OCI-LY7 (cell line): Measurements from ENCODE around the gene SUN5. TPM values are rescaled to one million over a fixed set of nuclear protein-coding genes. Genes with fewer than 3 reads are reported as not detected.

Source experiments
- BruUV-seq: library from RNA; stranded (reverse); fragments of 400-500 nt; replicated peaks from 2 replicates; lab custom pipeline; 2021; lab: Mats Ljungman, UMichigan
- CTCF ChIA-PET: fragments of 300-600 bp; sonication (Branson Sonifier 250); formaldehyde crosslinking; loops from one replicate; lab custom pipeline; 2022; ENCODE audit warnings: antibody characterized with exemption; ENCODE audit not compliant: unreplicated experiment; lab: Charles Lee
- POLR2A ChIA-PET: fragments of 300-600 bp; sonication (Branson Sonifier 250); formaldehyde crosslinking; loops from one replicate; lab custom pipeline; 2022; ENCODE audit warnings: antibody characterized with exemption; lab: Charles Lee
- DNase-seq: peaks from one replicate; pipeline ENCODE4 v3.0.0-alpha.2; 2015; ENCODE audit warnings: low spot score
- H2AFZ ChIP-seq: fragments of 200-600 bp; sonication (generic), shearing (Covaris generic); 2 replicates; pipeline ENCODE4 v1.6.1; 2014; ENCODE audit warnings: mild to moderate bottlenecking, antibody characterized with exemption, low read length, moderate library complexity
- H3K27ac ChIP-seq: fragments of 200-600 bp; sonication (generic); 2 replicates; pipeline ENCODE4 v1.5.1; 2014; ENCODE audit warnings: mixed run types, low read depth, mild to moderate bottlenecking, moderate library complexity, low read length, inconsistent platforms; ENCODE audit not compliant: poor library complexity, severe bottlenecking
- H3K36me3 ChIP-seq: fragments of 200-600 bp; sonication (generic); 2 replicates; pipeline ENCODE4 v1.6.1; 2014; ENCODE audit warnings: mild to moderate bottlenecking, antibody characterized with exemption, low read length, moderate library complexity, mixed read lengths; ENCODE audit not compliant: insufficient read depth
- H3K4me1 ChIP-seq: fragments of 200-600 bp; sonication (generic); 2 replicates; pipeline ENCODE4 v1.5.1; 2014; ENCODE audit warnings: mild to moderate bottlenecking, low read length; ENCODE audit not compliant: insufficient read depth, poor library complexity, severe bottlenecking
- H3K4me2 ChIP-seq: fragments of 200-600 bp; sonication (generic); 2 replicates; pipeline ENCODE4 v1.6.1; 2014; ENCODE audit warnings: mild to moderate bottlenecking, low read length
- H3K4me3 ChIP-seq: fragments of 200-600 bp; sonication (generic); 2 replicates; pipeline ENCODE4 v1.5.1; 2014; ENCODE audit warnings: mild to moderate bottlenecking, low read depth, low read length; ENCODE audit not compliant: poor library complexity, severe bottlenecking
- H3K79me2 ChIP-seq: fragments of 200-600 bp; sonication (generic); 2 replicates; pipeline ENCODE4 v1.6.1; 2016; ENCODE audit warnings: low read depth, mild to moderate bottlenecking, low read length, moderate library complexity, mixed read lengths; ENCODE audit not compliant: insufficient read depth
- H3K9me2 ChIP-seq: fragments of 200-600 bp; sonication (generic); 2 replicates; pipeline ENCODE4 v1.6.1; 2016; ENCODE audit warnings: mild to moderate bottlenecking, low read length, mixed read lengths; ENCODE audit not compliant: insufficient read depth
- H3K9me3 ChIP-seq: fragments of 200-600 bp; sonication (generic); 2 replicates; pipeline ENCODE4 v1.6.1; 2014; ENCODE audit warnings: mild to moderate bottlenecking, mixed run types, low read length, mixed read lengths
- H4K20me1 ChIP-seq: fragments of 200-600 bp; sonication (generic); 2 replicates; pipeline ENCODE4 v1.6.1; 2014; ENCODE audit warnings: mild to moderate bottlenecking, antibody characterized with exemption, low read length, moderate library complexity, mixed read lengths; ENCODE audit not compliant: insufficient read depth
- EZH2phosphoT487 ChIP-seq: fragments of 200-600 bp; sonication (generic); IDR thresholded peaks from 2 replicates; pipeline ENCODE4 v1.6.1; 2018; ENCODE audit warnings: low read depth, borderline replicate concordance, mild to moderate bottlenecking, mixed run types, antibody characterized with exemption, low read length, moderate library complexity, mixed read lengths
- intact Hi-C: fragments of 100-400 bp; cut with micrococcal nuclease; formaldehyde crosslinking; loops from one replicate; pipeline ENCODE4 v1.10.0; 2022; ENCODE audit not compliant: unreplicated experiment
- total RNA-seq, 2 experiments: library from RNA; depleted of rRNA in 1 of 2; stranded (reverse); fragments of >200 nt in 1 of 2; shearing (Covaris generic) in 1 of 2; gene quantifications; 2 replicates each; pipeline ENCODE4 v1.2.3, GENCODE V29; 2014 to 2022
- TF ChIP-seq, protein P1 (sequence below): fragments of 200-600 bp; sonication (generic); conservative IDR thresholded peaks from 2 replicates; pipeline ENCODE4 v1.5.1; 2014; ENCODE audit warnings: mild to moderate bottlenecking, antibody characterized with exemption, low read length, moderate library complexity, mixed read lengths

SUN5 gene
- total RNA-seq, 2 experiments from 2014 or later: not detected

DNA sequence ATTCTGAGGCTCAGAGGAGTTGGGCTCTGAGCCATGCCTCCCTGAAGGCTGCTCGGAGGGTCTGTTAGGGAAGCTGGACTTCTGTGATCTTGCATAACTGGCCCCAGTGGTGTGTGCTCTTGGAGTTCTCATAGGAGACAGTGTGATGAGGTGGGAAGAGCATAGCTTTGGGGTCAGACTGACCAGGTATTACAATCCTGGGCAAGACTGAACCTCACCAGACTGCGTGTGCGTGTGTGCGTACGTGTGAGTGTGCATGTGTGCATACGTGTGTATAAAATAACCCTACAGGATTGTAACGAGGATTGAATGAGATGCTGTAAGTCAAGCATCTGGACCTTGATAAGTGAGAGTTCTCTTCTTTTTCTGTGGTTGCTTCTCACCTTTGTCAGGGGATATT lies 13.3 kb upstream of the SUN5 start:
- H2AFZ ChIP-seq: no peak overlapping the region
- no peak overlapping the region for H3K4me2 ChIP-seq
- H3K9me2 ChIP-seq: no peaks in the 10 kb centered on the region
- no peaks in the 10 kb centered on the region for H3K79me2 ChIP-seq
- no peaks in the 10 kb centered on the region for H4K20me1 ChIP-seq
- no TSS peak for BruUV-seq
- no peaks in the 10 kb centered on the region for H3K4me1 ChIP-seq
- DNase-seq: no peak
- no peaks in the 10 kb centered on the region for H3K36me3 ChIP-seq
- CTCF ChIA-PET: no interaction called here
- no peak overlapping the region for H3K27ac ChIP-seq
- POLR2A ChIA-PET: interaction anchor here (0.6 kb wide), 1 partner anchor 877 kb away, joined by 5 read pairs; no protein-coding TSS in a partner anchor
- TF ChIP-seq EZH2phosphoT487: no peak
- TF ChIP-seq, protein P1, sequence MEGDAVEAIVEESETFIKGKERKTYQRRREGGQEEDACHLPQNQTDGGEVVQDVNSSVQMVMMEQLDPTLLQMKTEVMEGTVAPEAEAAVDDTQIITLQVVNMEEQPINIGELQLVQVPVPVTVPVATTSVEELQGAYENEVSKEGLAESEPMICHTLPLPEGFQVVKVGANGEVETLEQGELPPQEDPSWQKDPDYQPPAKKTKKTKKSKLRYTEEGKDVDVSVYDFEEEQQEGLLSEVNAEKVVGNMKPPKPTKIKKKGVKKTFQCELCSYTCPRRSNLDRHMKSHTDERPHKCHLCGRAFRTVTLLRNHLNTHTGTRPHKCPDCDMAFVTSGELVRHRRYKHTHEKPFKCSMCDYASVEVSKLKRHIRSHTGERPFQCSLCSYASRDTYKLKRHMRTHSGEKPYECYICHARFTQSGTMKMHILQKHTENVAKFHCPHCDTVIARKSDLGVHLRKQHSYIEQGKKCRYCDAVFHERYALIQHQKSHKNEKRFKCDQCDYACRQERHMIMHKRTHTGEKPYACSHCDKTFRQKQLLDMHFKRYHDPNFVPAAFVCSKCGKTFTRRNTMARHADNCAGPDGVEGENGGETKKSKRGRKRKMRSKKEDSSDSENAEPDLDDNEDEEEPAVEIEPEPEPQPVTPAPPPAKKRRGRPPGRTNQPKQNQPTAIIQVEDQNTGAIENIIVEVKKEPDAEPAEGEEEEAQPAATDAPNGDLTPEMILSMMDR: no peak
- no peaks in the 10 kb centered on the region for H3K9me3 ChIP-seq
- H3K4me3 ChIP-seq: no peak overlapping the region
- intact Hi-C loops: no loop called here

DNA sequence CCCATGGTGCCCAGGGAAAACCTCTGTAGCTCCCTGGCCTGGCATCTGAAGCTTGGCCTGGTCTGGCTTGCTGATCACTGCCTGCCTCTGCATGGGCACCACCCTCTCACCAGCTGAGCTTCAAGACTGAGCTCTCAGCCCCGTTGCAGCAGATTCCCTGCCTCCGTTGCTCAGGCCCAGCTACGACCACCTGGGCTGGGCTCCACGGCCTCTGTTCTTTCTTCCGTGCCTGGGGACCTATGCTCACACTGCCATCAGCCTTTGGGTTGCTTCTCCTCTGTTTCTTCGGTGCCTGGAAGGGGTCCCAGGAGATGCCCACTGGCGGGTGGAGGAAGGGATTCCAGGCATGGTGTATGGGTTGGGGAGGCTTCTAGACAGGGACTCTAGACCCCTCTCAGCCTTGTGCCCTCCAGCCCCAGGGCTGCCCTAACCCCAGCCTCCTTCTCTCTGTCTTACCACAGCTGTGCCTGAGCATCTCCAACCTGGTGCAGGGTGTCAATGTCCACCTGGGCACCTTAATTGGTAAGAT lies 12.4 kb upstream of the SUN5 start:
- no TSS peak for BruUV-seq
- Histone ChIP-seq H2AFZ (no peak overlapping the region), H3K9me2 (no peaks in the 10 kb centered on the region), H3K36me3 (no peaks in the 10 kb centered on the region), H3K4me2 (no peak overlapping the region), H3K27ac (no peak overlapping the region), H3K79me2 (no peaks in the 10 kb centered on the region), H4K20me1 (no peaks in the 10 kb centered on the region), H3K4me3 (no peak overlapping the region), H3K9me3 (no peaks in the 10 kb centered on the region), H3K4me1 (no peaks in the 10 kb centered on the region)
- ChIA-PET POLR2A (no interaction called here), CTCF (no interaction called here)
- no peak for DNase-seq
- TF ChIP-seq EZH2phosphoT487: no peak
- TF ChIP-seq, protein P1: no peak
- intact Hi-C loops: no loop called here

DNA sequence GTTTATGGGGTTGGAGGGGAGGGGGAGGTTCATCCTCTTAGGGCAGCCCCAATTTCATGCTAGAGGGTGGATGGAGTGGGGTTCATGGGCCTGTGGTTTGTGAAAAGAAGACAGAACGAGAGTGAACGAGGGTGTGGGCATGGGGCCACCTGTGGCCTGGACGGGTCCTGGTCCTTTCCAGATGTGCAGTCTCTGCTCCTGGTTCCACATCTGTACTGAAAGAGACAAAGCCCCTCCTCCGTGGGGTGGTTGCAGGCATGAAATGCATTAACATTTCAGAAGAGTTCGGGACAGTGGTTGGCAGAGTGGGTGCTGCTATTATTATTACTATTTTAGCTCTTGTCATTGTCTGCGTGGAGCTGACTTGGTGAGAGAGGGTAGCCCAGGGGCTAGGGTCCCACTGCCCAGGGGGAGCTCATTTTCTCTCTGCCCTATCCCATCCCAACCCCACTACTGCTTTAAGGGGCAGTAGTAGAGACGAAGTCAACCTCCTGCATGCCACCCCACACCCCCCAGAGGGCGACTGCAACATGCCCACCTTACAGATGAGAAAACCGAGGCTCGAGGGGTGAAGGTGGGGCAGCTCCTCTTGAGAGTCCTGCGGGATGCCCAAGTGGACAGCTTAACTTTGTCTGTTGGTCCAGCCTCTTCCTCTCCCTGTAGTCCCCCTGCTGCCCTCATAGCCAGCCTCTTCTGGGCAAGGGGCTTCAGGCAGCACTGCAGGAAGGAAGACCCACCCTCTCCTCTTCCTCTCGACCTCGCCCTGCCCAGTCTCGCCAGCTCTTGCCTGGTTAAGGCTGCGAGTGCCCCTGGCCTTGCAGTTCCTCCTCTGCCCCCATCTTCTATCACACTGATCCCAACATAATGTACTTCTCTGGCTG lies 11.7 kb upstream of the SUN5 start:
- DNase-seq: no peak
- TF ChIP-seq, protein P1: no peak
- no peak for TF ChIP-seq EZH2phosphoT487
- Histone ChIP-seq H4K20me1 (no peaks in the 10 kb centered on the region), H3K79me2 (no peaks in the 10 kb centered on the region), H3K36me3 (no peaks in the 10 kb centered on the region), H3K27ac (no peak overlapping the region), H2AFZ (no peak overlapping the region), H3K9me2 (no peaks in the 10 kb centered on the region), H3K4me3 (no peak overlapping the region), H3K9me3 (no peaks in the 10 kb centered on the region), H3K4me1 (no peaks in the 10 kb centered on the region), H3K4me2 (no peak overlapping the region)
- POLR2A ChIA-PET: no interaction called here
- CTCF ChIA-PET: no interaction called here
- no TSS peak for BruUV-seq
- intact Hi-C loops: no loop called here
